HG02943 (cell line): ENCODE measurements around the gene GTF2I.
"Not testable (repeated sequence)": the region's sequence is repeated elsewhere in the genome, so short reads cannot be mapped to it uniquely, and the experiment has no call there.

Experiments
- ATAC-seq: cut with Tn5 transposase; IDR thresholded peaks from one replicate; pipeline ENCODE4 v1.9.1; 2021; ENCODE audit warnings: mild to moderate bottlenecking, low read depth, moderate library complexity; ENCODE audit not compliant: unreplicated experiment

The GTF2I gene

GRCh38 chr7:74657692-74658177 is at the start of gene GTF2I:
Gene GTF2I, plus strand, starts transcription at chr7:74657718. Its CDS starts 31,411 bp downstream, at chr7:74689129.
- peak; percentile 32 for ATAC-seq

- no peak for ATAC-seq
Observed at GRCh38 chr7:74612015-74612829, 45.3 kb upstream of the GTF2I start.

- ATAC-seq: no peak
Observed at GRCh38 chr7:74615933-74616780, 41.4 kb upstream of the GTF2I start.

- ATAC-seq: no peak
Observed at GRCh38 chr7:74617180-74617744, 40.3 kb upstream of the GTF2I start.

GRCh38 chr7:74619235-74619860 is 38.2 kb upstream of the GTF2I start:
- no peak for ATAC-seq

- no peak for ATAC-seq
Observed at GRCh38 chr7:74622228-74622749, 35.2 kb upstream of the GTF2I start.

GRCh38 chr7:74623135-74623534 is 34.4 kb upstream of the GTF2I start:
- ATAC-seq: no peak

- no peak for ATAC-seq
Observed at GRCh38 chr7:74625446-74625845, 32.1 kb upstream of the GTF2I start.

GRCh38 chr7:74627661-74628411 is 29.7 kb upstream of the GTF2I start:
- ATAC-seq: no peak

- no peak for ATAC-seq
Observed at GRCh38 chr7:74632505-74632904, 25.0 kb upstream of the GTF2I start.

GRCh38 chr7:74633451-74633921 is 24.0 kb upstream of the GTF2I start:
- ATAC-seq: no peak

- no peak for ATAC-seq
Observed at GRCh38 chr7:74637745-74638144, 19.8 kb upstream of the GTF2I start.

- peak; percentile 85 for ATAC-seq
Observed at GRCh38 chr7:74650055-74650454, 7.5 kb upstream of the GTF2I start.

- ATAC-seq: peak; percentile 39
Observed at GRCh38 chr7:74650493-74651132, 6.9 kb upstream of the GTF2I start.

- ATAC-seq: not testable (repeated sequence)
Observed at GRCh38 chr7:74651133-74651504, 6.4 kb upstream of the GTF2I start.

GRCh38 chr7:74653686-74654181 is 3.8 kb upstream of the GTF2I start:
- ATAC-seq: no peak

- ATAC-seq: no peak
Observed at GRCh38 chr7:74654811-74655210, 2.7 kb upstream of the GTF2I start.

- ATAC-seq: no peak
Observed at GRCh38 chr7:74655324-74655723, 2.2 kb upstream of the GTF2I start.
